Right atrium auricular region (tissue), 2 donors: ENCODE measurements around the gene GPR37L1. TPM values are rescaled to one million over a fixed set of nuclear protein-coding genes. Genes with fewer than 3 reads are reported as not detected.
"Not testable (repeated sequence)": the region's sequence is repeated elsewhere in the genome, so short reads cannot be mapped to it uniquely, and the experiment has no call there.

Experiments used
- DNase-seq: peaks from one replicate; pipeline ENCODE4 v3.0.0-alpha.2; 2019; ENCODE audit warnings: low spot score
- H3K27ac ChIP-seq, 2 donors: fragments of 200-600 bp; sonication (generic); 1 replicate in 1 of 2; 2 replicates in 1 of 2; pipeline ENCODE4 v1.5.1; 2016 to 2019
- H3K27me3 ChIP-seq, 2 donors: fragments of 200-600 bp; sonication (generic); one replicate each; pipeline versions ENCODE4 v1.5.1 to v1.6.0; 2017 to 2019
- H3K36me3 ChIP-seq: fragments of 200-600 bp; sonication (generic); one replicate; pipeline ENCODE4 v1.5.1; 2016
- H3K4me1 ChIP-seq, 2 donors: fragments of 200-600 bp; sonication (generic); one replicate each; pipeline versions ENCODE4 v1.5.1 to v1.6.0; 2017 to 2019
- H3K4me3 ChIP-seq, 2 donors: fragments of 200-600 bp; sonication (generic); 1 replicate in 1 of 2; 2 replicates in 1 of 2; pipeline ENCODE4 v1.5.1; 2017 to 2019; ENCODE audit warnings: mild to moderate bottlenecking in 1 of 2, moderate library complexity in 1 of 2
- H3K9me3 ChIP-seq, 2 donors: fragments of 200-600 bp; sonication (generic); one replicate each; pipeline ENCODE4 v1.5.1; 2019
- total RNA-seq, 2 donors: library from RNA; depleted of rRNA; stranded (reverse); fragments of >200 nt; gene quantifications; one replicate each; pipeline ENCODE4 v1.1.0, GENCODE V29; 2016
- TF ChIP-seq, protein P1 (sequence below), 2 donors: fragments of 200-600 bp; sonication (generic); IDR thresholded peaks; one replicate each; pipeline ENCODE4 v1.5.1; 2019; ENCODE audit warnings: antibody characterized with exemption in 2 of 2

GPR37L1 gene
- total RNA-seq, 2 donors from 2014 or later: 0.07 TPM; not detected in 1

DNA sequence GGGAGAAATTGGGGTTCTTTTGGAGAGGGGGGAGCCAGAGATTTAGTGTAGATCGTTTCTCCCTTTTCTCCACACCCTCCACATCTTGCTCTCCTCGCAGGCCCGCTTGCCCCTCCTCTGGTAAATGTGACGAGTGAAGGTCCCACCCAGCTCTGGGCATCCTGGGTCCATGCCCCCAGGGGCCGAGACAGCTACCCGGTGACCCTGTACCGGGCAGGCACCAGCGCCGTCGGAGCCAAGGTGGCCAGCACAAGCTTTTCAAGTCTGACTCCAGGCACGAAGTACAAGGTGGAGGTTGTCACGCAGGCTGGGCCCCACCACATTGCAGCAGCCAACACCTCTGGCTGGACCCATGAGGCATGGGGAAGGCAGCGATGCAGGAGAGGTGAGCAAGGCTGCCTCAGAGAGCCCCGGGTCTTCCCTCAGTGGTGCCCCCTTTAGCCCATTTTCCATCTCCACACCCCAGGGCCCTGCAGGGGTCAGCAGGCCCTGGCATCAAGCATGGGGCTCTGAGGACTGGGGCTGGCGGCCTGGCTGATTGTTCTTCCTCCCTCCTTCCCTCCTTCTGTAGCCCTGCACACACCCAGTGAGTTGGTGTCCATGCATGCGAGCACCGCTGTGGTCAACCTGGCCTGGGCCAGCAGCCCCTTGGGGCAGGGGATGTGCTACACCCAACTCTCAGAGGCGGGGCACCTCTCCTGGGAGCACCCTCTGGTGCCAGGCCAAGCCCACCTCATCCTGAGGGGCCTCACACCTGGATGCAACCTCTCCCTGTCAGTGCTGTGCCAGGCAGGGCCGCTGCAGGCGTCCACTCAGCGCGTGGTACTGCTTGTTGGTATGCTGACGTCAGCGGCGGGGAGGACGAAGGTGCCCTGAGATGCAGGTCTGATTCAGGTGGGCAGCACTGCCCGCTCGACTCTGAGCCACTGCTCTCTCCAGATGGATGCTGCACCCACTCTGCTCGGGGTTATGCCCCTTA is 54.5 kb downstream of the GPR37L1 start:
- TF ChIP-seq, protein P1, sequence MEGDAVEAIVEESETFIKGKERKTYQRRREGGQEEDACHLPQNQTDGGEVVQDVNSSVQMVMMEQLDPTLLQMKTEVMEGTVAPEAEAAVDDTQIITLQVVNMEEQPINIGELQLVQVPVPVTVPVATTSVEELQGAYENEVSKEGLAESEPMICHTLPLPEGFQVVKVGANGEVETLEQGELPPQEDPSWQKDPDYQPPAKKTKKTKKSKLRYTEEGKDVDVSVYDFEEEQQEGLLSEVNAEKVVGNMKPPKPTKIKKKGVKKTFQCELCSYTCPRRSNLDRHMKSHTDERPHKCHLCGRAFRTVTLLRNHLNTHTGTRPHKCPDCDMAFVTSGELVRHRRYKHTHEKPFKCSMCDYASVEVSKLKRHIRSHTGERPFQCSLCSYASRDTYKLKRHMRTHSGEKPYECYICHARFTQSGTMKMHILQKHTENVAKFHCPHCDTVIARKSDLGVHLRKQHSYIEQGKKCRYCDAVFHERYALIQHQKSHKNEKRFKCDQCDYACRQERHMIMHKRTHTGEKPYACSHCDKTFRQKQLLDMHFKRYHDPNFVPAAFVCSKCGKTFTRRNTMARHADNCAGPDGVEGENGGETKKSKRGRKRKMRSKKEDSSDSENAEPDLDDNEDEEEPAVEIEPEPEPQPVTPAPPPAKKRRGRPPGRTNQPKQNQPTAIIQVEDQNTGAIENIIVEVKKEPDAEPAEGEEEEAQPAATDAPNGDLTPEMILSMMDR (IDR thresholded peaks at IDR 0.05): no peak
- H3K4me3 ChIP-seq: no peak overlapping the region
- no peaks in the 10 kb centered on the region for H3K27me3 ChIP-seq
- H3K27ac ChIP-seq: no peak overlapping the region
- no peaks in the 10 kb centered on the region for H3K9me3 ChIP-seq
- no peaks in the 10 kb centered on the region for H3K36me3 ChIP-seq
- DNase-seq: no peak
- H3K4me1 ChIP-seq: no peaks in the 10 kb centered on the region

DNA sequence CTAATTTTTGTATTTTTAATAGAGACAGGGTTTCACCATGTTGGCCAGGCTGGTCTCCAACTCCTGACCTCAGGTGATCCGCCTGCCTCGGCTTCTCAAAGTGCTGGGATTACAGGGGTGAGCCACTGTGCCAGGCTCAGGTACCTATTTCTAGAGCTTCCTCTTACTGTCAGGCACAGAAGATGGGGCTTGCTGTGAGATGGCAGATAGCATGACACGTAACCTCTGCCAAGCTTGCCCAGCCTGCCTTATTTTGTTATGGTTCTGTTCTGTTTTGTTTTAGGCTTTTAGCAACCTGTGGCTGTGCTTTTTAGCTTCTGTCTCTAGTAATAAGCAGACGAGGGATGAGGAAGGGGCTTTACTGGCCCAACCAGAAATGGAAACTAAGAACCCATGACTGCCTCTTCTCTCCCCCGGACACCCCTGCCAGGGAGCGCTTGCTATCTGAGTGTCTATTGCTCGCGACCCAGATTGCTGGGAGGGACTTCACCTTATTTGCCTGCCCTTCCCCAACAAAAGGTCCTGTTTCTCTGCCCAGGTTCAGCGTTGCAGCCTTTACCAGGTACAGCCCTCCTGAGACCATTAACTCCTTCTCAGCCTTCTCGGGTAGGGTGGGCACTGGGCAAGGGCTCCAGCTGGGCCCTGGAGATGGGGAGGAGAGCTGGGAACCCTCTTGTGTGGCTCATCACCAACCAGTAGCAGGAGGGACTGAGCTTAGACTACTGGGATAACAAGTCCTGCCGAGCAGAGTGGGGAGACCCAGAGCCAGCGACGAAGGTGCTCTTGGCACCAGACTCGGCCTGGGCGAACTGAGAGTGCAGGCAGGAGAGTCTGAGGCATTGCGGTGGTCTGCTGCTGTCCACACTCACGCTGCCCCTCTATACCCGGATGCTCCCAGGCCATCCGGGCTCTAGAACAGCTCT is 57.4 kb downstream of the GPR37L1 start:
- no peak for DNase-seq
- TF ChIP-seq, protein P1 (IDR thresholded peaks at IDR 0.05): no peak
- Histone ChIP-seq H3K36me3 (no peaks in the 10 kb centered on the region), H3K9me3 (no peaks in the 10 kb centered on the region), H3K4me1 (peaks cover 0 to 3% of the 10 kb centered on the region in 2 donors), H3K4me3 (no peak overlapping the region), H3K27ac (no peak overlapping the region), H3K27me3 (no peaks in the 10 kb centered on the region)

- not testable (repeated sequence) for DNase-seq, H3K9me3 ChIP-seq, H3K36me3 ChIP-seq, H3K4me3 ChIP-seq, H3K27me3 ChIP-seq, H3K27ac ChIP-seq, H3K4me1 ChIP-seq
These were observed 58.0 kb downstream of the GPR37L1 start for GRCh38 chr1:202180751-202181139.

GRCh38 chr1:202181586-202181985 is 58.9 kb downstream of the GPR37L1 start:
- Histone ChIP-seq H3K4me3 (no peak overlapping the region), H3K27me3 (no peaks in the 10 kb centered on the region), H3K36me3 (no peaks in the 10 kb centered on the region), H3K27ac (no peak overlapping the region), H3K4me1 (peaks cover 0 to 5% of the 10 kb centered on the region in 2 donors), H3K9me3 (no peaks in the 10 kb centered on the region)
- TF ChIP-seq, protein P1 (IDR thresholded peaks at IDR 0.05): no peak
- DNase-seq: no peak

- DNase-seq: no peak
- no peaks in the 10 kb centered on the region for H3K9me3 ChIP-seq
- no peaks in the 10 kb centered on the region for H3K36me3 ChIP-seq
- H3K4me3 ChIP-seq: no peak overlapping the region
- H3K4me1 ChIP-seq: peaks cover 0 to 5% of the 10 kb centered on the region in 2 donors
- no peak overlapping the region for H3K27ac ChIP-seq
- no peaks in the 10 kb centered on the region for H3K27me3 ChIP-seq
- TF ChIP-seq, protein P1 (IDR thresholded peaks at IDR 0.05): no peak
These were observed 59.5 kb downstream of the GPR37L1 start for GRCh38 chr1:202182040-202182877.

Other genes with a start within 250 kb of the GPR37L1 start
- gene SHISA4, start 234.0 kb upstream of the GPR37L1 start, total RNA-seq: 100 to 1,000 TPM in 1 of 2 donors, 10 to 100 TPM in 1; 74.2 to 176 TPM
- 10 to 100 TPM; 31.4 to 42.2 TPM for gene LMOD1, start 176.4 kb upstream of the GPR37L1 start, total RNA-seq
- 10 to 100 TPM; 42.7 to 59.1 TPM for gene TIMM17A, start 167.4 kb upstream of the GPR37L1 start, total RNA-seq
- gene RNPEP, start 140.3 kb upstream of the GPR37L1 start, total RNA-seq: 10 to 100 TPM; 22.4 to 26.1 TPM
- 1 to 10 TPM in 1 of 2 donors, not detected in 1; 1.7 TPM for gene ELF3, start 112.3 kb upstream of the GPR37L1 start, total RNA-seq
- 10 to 100 TPM; 30.8 to 41.6 TPM for gene ARL8A, start 21.8 kb downstream of the GPR37L1 start, total RNA-seq
- under 1 TPM; 0.41 to 0.63 TPM for gene PTPN7, start 37.7 kb downstream of the GPR37L1 start, total RNA-seq
- gene LGR6, start 70.9 kb downstream of the GPR37L1 start, total RNA-seq: 10 to 100 TPM in 1 of 2 donors, 1 to 10 TPM in 1; 5.5 to 17.0 TPM
- 10 to 100 TPM in 1 of 2 donors, 1 to 10 TPM in 1; 9.7 to 10.2 TPM for gene UBE2T, start 219.0 kb downstream of the GPR37L1 start, total RNA-seq
- gene PPP1R12B, start 225.8 kb downstream of the GPR37L1 start, total RNA-seq: 100 to 1,000 TPM; 420 to 821 TPM